ENCODE results near the gene TTLL9.

The TTLL9 gene

DNA sequence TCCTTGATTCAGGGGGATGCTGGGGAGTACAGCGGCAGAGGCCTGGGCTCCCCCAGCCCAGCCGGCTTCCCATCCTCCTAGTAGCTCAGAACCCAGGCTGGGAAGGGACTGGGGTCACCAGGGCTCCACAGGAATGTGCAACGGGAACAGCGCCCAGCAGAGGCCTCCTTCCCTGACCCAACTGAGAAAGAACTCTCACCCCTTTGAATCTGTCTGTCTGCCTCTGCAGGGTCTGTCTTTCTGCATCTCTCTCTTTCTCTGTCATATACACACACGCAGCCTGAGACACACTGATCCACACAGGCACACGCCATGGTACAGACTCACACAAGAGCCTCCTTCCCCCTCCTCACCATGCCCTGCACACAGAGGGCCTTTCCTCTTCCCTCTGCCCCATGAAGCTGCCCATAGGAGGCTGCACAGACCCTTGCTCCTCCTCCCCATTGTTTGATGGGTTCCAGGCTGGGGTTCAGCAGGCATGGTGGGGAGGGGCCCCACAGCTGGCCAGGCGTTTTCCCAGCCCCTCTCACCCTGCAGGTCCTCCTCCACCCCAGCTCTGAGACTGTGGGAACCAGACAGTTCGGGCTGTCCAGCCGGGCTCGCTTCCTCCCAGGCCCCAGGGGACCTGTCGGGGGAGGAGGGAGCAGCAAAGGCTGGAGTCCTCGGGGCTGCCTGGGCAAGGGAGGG is 27.8 kb upstream of the TTLL9 start:
- H3K4me1 ChIP-seq, result no peaks in the 10 kb centered on the region
- in situ Hi-C loops (cut with MboI; ENCODE audit: low sequenced_read_pairs), result no loop called here
- no peaks in the 10 kb centered on the region; the same call in 1 of the 2 replicates for H3K27me3 ChIP-seq (ENCODE audit: low read depth)
- H3K9me3 ChIP-seq, result no peaks in the 10 kb centered on the region
- no peak for DNase-seq (ENCODE audit: low spot score in 2 of 2)
- H3K36me3 ChIP-seq (replicated peaks), result no peaks in the 10 kb centered on the region
- H3K4me3 ChIP-seq, result no peak overlapping the region

DNA sequence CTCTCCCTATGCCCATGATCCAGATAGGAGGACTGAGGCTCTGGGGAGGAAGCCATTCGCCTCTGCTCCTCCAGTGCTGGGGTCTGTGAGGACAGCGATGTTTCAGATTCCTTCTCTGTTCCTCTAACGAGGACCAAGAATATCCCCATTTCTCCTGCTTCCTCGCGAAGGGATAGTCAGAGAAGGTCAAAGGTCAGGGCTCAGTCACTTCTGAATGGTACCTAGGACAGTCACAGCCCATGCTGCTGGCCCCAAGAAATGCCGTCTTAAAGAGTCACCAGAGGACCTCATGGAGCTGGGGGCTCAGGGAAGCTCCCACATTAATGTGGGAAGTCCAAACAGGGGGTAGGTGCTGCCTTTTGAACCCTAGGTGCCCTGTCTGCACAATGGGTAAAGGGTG is 27.1 kb upstream of the TTLL9 start:
- in situ Hi-C loops (cut with MboI; ENCODE audit: low sequenced_read_pairs), result no loop called here
- no peaks in the 10 kb centered on the region; the same call in 1 of the 2 replicates for H3K27me3 ChIP-seq (ENCODE audit: low read depth)
- DNase-seq (ENCODE audit: low spot score in 2 of 2), result no peak
- no peaks in the 10 kb centered on the region for H3K36me3 ChIP-seq (replicated peaks)
- H3K4me1 ChIP-seq, result no peaks in the 10 kb centered on the region
- H3K9me3 ChIP-seq, result no peaks in the 10 kb centered on the region
- H3K4me3 ChIP-seq, result no peak overlapping the region

DNA sequence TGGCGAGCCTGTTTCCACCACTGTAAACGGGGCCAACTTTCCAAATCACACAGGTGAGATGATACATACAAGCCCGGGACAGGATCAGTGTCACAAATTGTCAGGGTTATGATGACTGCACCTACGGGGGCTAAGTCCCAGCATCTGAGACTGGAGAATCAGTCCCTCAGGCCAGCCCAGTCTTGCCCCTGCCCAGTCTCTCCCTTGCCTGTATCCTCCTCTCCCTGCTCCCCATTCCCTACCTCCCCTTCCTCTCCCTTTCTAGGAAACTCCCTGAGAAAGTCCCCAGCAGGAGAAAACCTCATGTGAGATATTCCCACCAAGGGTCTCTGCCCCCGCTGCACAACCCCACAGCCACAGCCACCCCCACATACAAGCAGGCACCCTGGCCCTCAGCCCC is 26.6 kb upstream of the TTLL9 start:
- in situ Hi-C loops (cut with MboI; ENCODE audit: low sequenced_read_pairs), result no loop called here
- DNase-seq (ENCODE audit: low spot score in 2 of 2), result no peak
- no peaks in the 10 kb centered on the region for H3K9me3 ChIP-seq
- H3K27me3 ChIP-seq (ENCODE audit: low read depth), result no peaks in the 10 kb centered on the region; the same call in 1 of the 2 replicates
- H3K36me3 ChIP-seq (replicated peaks), result no peaks in the 10 kb centered on the region
- no peaks in the 10 kb centered on the region for H3K4me1 ChIP-seq
- no peak overlapping the region for H3K4me3 ChIP-seq

DNA sequence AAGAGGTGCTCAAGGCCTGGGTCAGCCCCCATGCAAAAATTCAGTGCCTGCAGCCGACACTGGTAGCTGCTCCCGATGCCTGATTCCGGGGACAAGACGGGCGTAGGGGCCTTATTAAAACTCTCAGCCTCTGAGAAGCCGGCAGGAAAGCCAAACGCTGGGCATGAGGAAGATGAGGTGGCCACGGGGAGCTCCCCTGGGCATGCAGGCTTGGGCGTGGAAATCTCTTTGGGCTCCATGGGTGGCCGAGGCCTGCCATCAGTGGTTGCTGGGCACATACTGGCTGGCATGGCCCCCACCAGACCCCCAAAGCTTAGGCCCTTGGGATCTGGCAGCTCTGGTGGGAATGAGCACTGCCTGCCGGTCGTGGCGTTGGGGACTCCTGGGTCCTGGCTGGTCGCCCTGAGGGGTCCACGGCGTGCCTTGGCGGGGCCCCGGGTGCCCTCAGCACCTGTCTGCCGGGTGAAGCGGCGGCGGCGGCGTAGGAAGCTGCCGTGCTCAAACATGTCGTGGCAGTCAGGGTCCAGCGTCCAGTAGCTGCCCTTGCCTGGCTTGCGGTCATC is 25.6 kb upstream of the TTLL9 start:
- H3K4me3 ChIP-seq, result no peak overlapping the region
- no peaks in the 10 kb centered on the region; the same call in 1 of the 2 replicates for H3K27me3 ChIP-seq (ENCODE audit: low read depth)
- H3K9me3 ChIP-seq, result no peaks in the 10 kb centered on the region
- H3K4me1 ChIP-seq, result no peaks in the 10 kb centered on the region
- in situ Hi-C loops (cut with MboI; ENCODE audit: low sequenced_read_pairs), result no loop called here
- H3K36me3 ChIP-seq (replicated peaks), result no peaks in the 10 kb centered on the region
- no peak for DNase-seq (ENCODE audit: low spot score in 2 of 2)

DNA sequence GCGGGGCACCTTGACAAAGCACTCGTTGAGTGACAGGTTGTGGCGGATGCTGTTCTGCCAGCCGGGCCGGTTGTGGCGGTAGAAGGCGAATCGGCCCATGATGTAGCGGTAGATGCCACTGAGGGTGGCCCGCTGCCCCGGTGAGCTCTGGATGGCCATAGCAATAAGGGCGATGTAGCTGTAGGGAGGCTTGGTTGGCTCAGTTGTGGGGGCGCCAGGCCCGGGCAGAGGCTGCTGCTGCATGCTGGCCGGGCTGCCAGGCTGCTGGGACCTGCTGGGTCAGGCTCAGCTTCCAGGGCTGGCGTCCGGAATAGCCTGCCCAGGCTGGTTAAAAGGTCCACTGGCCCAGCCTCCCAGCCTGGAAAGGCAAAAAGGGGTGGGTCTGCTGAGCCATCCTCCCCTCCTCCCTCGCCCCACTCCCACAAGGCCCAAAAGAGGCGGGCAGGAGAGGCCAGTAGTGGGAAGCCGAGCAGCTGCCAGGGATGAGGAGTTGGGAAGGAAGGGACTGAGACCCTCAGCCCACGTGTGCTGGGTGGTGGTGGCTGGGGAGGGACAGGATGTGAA is 25.1 kb upstream of the TTLL9 start, which contains the start of gene FOXS1:
FOXS1 (minus strand) TSS at position 305 of the 564 bp plus-strand sequence; CDS start at position 243, 62 bp downstream.
- in situ Hi-C loops (cut with MboI; ENCODE audit: low sequenced_read_pairs), result no loop called here
- no peaks in the 10 kb centered on the region for H3K36me3 ChIP-seq (replicated peaks)
- H3K9me3 ChIP-seq, result no peaks in the 10 kb centered on the region
- no peaks in the 10 kb centered on the region for H3K4me1 ChIP-seq
- peaks cover 4% of the 10 kb centered on the region; the same call in 1 of the 2 replicates for H3K27me3 ChIP-seq (ENCODE audit: low read depth)
- H3K4me3 ChIP-seq, result no peak within 1 kb of the TSS
- DNase-seq (ENCODE audit: low spot score in 2 of 2), result no peak

DNA sequence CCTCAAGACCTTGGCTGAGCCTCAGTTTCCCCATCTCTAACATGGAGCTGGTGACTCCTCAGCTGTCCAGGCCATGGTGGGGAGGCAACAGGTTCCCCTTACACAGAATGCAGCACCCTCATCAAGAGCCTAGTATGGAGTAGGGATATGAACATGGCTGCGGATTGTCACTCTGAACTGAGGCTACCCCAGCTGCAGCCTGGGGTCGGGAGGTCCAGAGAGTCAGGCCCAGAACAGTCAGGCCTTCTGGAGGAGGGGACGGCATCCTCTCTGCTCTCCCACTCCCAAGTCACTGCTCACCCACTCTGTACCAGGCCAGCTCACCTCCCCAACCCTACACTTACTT is 23.7 kb upstream of the TTLL9 start:
- no peaks in the 10 kb centered on the region for H3K9me3 ChIP-seq
- in situ Hi-C loops (cut with MboI; ENCODE audit: low sequenced_read_pairs), result no loop called here
- H3K36me3 ChIP-seq (replicated peaks), result no peaks in the 10 kb centered on the region
- peaks cover 7% of the 10 kb centered on the region; the same call in 1 of the 2 replicates for H3K27me3 ChIP-seq (ENCODE audit: low read depth)
- DNase-seq (ENCODE audit: low spot score in 2 of 2), result no peak
- no peaks in the 10 kb centered on the region for H3K4me1 ChIP-seq
- H3K4me3 ChIP-seq, result no peak overlapping the region

DNA sequence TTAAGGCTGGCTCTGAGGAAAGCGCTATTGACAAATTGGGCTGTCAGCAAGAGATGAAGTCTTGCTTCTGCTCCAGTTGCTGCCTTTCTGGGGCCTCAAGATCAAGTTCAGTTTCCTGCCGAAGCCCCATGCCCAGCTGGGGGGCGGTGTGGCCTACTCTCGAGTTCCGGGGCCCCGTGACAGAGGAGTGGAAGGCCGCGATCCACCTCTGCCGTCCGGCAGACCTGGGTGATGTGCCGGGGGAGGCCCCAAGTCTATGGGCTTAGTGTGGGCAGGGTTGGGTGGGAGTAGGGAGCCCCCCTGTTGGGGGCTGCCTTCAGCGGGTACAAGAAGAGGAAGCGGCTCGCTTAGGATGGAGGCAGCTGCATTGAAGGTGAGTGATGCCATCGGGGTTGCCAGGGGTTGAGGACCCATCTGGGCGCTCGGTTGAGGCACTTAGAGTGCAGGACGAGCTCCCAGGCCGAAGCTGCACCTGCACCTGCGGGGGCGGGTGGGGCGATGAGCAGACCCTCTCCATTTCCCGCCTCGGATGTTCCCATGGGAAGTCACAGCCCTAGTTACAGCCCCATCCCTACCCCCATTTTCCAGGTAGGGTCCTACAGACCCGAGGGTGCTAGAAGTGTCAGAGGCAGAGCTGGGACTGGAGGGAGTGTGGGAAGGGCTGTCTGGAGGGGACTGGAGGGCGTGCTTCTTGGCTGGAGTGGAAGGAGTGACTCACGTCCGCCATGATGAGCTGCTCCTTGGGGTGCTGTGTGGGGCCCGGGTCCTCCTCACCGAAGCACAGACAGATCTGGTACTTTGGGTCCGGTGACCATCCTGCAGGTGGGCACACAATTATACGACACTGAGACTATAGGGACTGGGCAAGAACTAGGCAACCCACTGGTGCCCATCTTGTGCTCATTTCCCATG is 22.1 kb upstream of the TTLL9 start:
- no peaks in the 10 kb centered on the region for H3K9me3 ChIP-seq
- in situ Hi-C loops (cut with MboI; ENCODE audit: low sequenced_read_pairs), result no loop called here
- no peak overlapping the region for H3K4me3 ChIP-seq
- no peaks in the 10 kb centered on the region for H3K4me1 ChIP-seq
- no peaks in the 10 kb centered on the region for H3K36me3 ChIP-seq (replicated peaks)
- no peak for DNase-seq (ENCODE audit: low spot score in 2 of 2)
- H3K27me3 ChIP-seq (ENCODE audit: low read depth), result peaks cover 7% of the 10 kb centered on the region; the same call in 1 of the 2 replicates

DNA sequence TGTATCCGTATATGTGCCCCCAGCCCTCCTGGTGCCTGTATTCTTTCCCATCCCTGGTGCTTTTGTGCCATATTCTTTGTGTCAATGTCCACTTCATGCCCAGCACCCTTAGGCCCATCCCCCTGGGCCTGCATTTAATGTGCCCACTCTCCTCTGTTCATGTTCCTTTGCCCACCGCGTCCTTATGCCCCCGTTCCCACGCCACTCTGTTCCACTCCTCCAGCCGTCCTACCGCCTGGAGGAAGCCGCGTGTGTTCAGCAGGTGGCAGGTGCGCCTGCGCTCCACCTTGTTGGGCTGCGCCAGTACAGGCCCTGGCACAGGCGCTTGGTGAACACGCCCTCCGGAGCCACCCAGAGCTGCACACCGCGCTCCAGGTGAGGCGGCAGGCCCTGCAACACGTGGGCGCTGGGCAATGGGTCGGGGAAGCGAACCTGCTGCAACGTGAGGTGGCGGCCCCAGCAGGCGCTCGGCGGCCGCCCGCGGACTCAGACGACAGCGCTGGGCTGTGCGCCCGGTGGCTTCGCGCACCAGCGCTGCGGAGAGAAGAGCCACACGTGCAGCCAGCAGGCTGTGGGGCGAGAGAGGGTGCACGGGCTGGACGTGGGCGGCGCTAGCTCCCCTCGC is 21.0 kb upstream of the TTLL9 start:
- Histone ChIP-seq H3K36me3 (replicated peaks) (no peaks in the 10 kb centered on the region), H3K4me1 (no peaks in the 10 kb centered on the region), H3K27me3 (ENCODE audit: low read depth) (peaks cover 11% of the 10 kb centered on the region; the same call in 1 of the 2 replicates), H3K4me3 (no peak overlapping the region), H3K9me3 (no peaks in the 10 kb centered on the region)
- no peak for DNase-seq (ENCODE audit: low spot score in 2 of 2)
- in situ Hi-C loops (cut with MboI; ENCODE audit: low sequenced_read_pairs), result no loop called here

DNA sequence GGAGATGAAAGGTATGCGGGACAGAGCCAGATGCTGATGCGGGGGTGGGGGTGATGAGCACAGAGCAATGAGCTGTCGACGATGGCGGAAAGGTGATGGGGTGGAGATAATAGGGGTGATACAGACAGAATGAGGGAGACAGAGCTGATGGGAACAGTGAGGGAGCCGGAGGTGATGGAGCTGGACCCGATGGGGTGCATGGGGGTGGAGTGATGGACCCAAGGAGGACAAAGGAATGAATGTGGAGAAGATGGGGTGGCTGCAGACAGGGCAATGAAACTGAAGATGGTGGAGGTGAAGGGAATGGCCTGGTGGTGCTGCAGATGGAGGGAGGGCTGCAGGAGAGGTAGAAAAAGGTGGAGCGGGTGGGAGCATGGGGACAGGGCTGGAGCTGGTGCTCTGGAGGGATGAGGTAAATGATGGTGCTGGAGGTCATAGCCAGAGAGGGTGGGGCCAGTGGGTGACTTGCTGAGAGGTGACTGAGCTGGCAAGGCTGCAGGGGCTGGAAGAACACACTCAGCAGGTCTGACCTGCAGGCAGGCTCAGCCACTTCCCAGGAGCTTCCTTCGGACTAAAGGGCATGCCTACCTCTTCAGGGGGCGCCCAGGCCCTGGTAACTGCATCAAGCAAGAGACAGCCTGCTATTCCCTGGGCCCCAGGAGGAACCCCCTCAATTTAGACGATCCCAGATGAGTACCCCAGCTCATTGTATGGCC is 19.0 kb upstream of the TTLL9 start:
- H3K9me3 ChIP-seq, result no peaks in the 10 kb centered on the region
- no peak for DNase-seq (ENCODE audit: low spot score in 2 of 2)
- peaks cover 19% of the 10 kb centered on the region for H3K27me3 ChIP-seq (ENCODE audit: low read depth)
- H3K4me1 ChIP-seq, result no peaks in the 10 kb centered on the region
- no peaks in the 10 kb centered on the region for H3K36me3 ChIP-seq (replicated peaks)
- no peak overlapping the region for H3K4me3 ChIP-seq
- in situ Hi-C loops (cut with MboI; ENCODE audit: low sequenced_read_pairs), result no loop called here

DNA sequence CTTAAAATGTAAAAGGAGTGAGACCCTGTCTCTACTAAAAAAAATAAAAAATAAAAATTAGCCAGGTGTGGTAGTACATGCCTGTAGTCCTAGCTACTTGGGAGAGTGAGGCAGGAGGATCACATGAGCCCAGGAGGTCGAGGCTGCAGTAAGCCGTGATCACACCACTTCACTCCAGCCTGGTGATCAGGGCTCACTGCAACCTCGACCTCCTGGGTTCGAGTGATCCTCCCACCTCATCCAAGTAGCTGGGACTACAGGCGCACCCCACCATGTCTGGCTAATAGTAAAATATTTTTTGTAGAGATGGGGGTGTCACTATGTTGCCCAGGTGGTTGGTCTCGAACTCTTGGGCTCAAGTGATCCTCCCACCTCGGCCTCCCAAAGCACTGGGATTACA is 17.0 kb upstream of the TTLL9 start:
- Histone ChIP-seq H3K27me3 (ENCODE audit: low read depth) (peaks cover 19% of the 10 kb centered on the region), H3K4me3 (no peak overlapping the region), H3K36me3 (replicated peaks) (no peaks in the 10 kb centered on the region), H3K9me3 (no peaks in the 10 kb centered on the region), H3K4me1 (no peaks in the 10 kb centered on the region)
- in situ Hi-C loops (cut with MboI; ENCODE audit: low sequenced_read_pairs), result no loop called here
- DNase-seq (ENCODE audit: low spot score in 2 of 2), result no peak

DNA sequence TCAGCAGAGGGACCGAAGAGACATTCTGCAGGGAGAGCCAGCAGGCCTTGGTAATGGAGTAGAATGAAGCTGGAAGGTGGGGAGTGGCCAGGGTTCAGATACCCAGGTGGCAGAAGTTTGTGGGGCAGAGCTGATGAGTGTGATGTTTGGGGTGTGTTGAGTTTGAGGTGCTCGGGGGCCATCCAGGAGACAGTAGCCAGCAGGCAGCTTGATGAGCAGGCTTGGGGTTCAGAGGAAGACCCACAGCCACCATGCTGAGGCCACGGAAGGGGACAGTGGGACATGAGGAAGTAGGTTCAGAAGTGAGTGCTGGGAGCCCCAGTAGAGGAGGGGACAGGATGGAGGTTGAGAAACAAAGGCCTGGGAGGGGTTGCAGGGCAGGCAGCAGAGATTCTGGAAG is 13.9 kb upstream of the TTLL9 start:
- peaks cover 12% of the 10 kb centered on the region for H3K27me3 ChIP-seq (ENCODE audit: low read depth)
- no peak for DNase-seq (ENCODE audit: low spot score in 2 of 2)
- H3K36me3 ChIP-seq (replicated peaks), result no peaks in the 10 kb centered on the region
- in situ Hi-C loops (cut with MboI; ENCODE audit: low sequenced_read_pairs), result no loop called here
- no peak overlapping the region for H3K4me3 ChIP-seq
- peaks cover 4% of the 10 kb centered on the region for H3K4me1 ChIP-seq
- H3K9me3 ChIP-seq, result no peaks in the 10 kb centered on the region

DNA sequence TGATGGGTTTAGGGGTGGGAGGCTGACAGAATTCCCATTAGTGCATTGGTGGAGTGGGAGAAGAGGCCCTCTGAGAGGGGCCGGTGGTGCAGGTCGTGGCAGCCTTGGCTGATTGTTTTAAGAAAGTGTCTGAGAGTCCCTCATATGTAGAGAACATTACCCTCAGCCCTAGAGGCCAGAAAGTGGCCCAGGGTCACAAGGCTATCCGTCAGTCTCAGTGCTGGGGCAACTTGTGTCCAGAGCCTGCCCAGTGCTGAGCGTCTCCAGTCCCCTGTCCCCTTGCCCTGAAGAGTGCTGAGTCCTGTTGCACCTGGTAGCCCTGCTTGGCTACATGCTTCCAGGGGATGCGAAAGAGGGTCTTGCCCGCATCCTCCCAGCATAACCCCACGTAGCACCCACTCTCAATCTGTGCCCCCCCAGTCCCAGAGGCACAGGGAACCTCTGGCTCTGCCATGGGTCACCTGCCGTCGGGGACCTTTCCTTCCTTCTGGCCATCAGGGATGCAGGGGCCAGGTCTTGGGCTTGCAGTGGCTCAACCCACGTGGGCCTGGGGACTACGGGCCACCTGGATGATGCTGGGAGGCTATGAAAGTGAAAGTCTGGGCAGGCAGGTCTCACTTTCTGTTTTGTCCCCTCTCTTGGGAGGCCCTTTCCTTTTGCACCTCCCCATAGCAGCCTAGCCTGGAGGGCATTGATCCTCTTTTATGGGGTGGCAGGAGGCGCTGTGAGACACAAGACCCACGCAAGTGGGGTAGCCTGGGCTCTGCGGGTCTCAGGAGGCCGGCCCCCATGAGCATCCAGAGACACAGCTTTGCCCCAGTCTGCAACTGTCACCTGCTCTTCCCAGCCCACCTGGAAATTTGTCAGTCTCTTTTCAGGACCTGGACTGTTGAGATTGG is 12.3 kb upstream of the TTLL9 start:
- no peak overlapping the region for H3K4me3 ChIP-seq
- peaks cover 10% of the 10 kb centered on the region for H3K4me1 ChIP-seq
- H3K27me3 ChIP-seq (ENCODE audit: low read depth), result peaks cover 12% of the 10 kb centered on the region
- DNase-seq (ENCODE audit: low spot score in 2 of 2), result no peak
- no peaks in the 10 kb centered on the region for H3K36me3 ChIP-seq (replicated peaks)
- no peaks in the 10 kb centered on the region for H3K9me3 ChIP-seq
- in situ Hi-C loops (cut with MboI; ENCODE audit: low sequenced_read_pairs), result no loop called here

All from HAP-1 (cell line).